Chondrocyte (in vitro differentiated cells): ENCODE results near the gene SPG11. TPM values are rescaled to one million over a fixed set of nuclear protein-coding genes. Genes with fewer than 3 reads are reported as not detected.

Experiments
- DNase-seq: peaks from one replicate; pipeline ENCODE4 v3.0.0; 2021; ENCODE audit warnings: mixed read lengths, low spot score
- H3K27ac Mint-ChIP-seq: one replicate; pipeline ENCODE4 v1.8.0; 2021; ENCODE audit warnings: mild to moderate bottlenecking, moderate library complexity, mixed read lengths; ENCODE audit not compliant: unreplicated experiment
- H3K27me3 Mint-ChIP-seq: 2 replicates; pipeline ENCODE4 v1.8.0; 2021; ENCODE audit warnings: low read depth, mixed read lengths
- H3K36me3 Mint-ChIP-seq: 2 replicates; pipeline ENCODE4 v1.8.0; 2021; ENCODE audit warnings: low read depth, mixed read lengths
- H3K4me1 Mint-ChIP-seq: 2 replicates; pipeline ENCODE4 v1.8.0; 2021; ENCODE audit warnings: low read depth, mild to moderate bottlenecking, mixed read lengths
- H3K4me3 Mint-ChIP-seq: one replicate; pipeline ENCODE4 v1.8.0; 2021; ENCODE audit warnings: mild to moderate bottlenecking, moderate library complexity, mixed read lengths; ENCODE audit not compliant: unreplicated experiment
- H3K9me3 Mint-ChIP-seq: 2 replicates; pipeline ENCODE4 v1.8.0; 2021; ENCODE audit warnings: low read depth, mixed read lengths
- long read RNA-seq: library from polyadenylated mRNA; stranded (forward); transcript quantifications from one replicate; pipeline ENCODE4 v2.0.0, GENCODE V29; 2021
- total RNA-seq: library from RNA; stranded (reverse); gene quantifications from 3 replicates; pipeline ENCODE4 v1.2.1, GENCODE V29; 2021
- TF ChIP-seq, protein P1 (sequence below): fragments of 200-600 bp; sonication (generic); IDR thresholded peaks from 2 replicates; pipeline ENCODE4 v1.5.0; 2021; ENCODE audit warnings: antibody characterized with exemption, mild to moderate bottlenecking, moderate library complexity

SPG11 gene
- total RNA-seq, result 41.2 to 58.5 TPM (median 45.4 TPM) in 3 replicates
- long read RNA-seq, full-length matches to known transcripts, result 6 of 12 reads
- long read RNA-seq, partial matches to known transcripts, result 3 of 12 reads
- long read RNA-seq, other reads (novel, unspliced or antisense), result 3 of 12 reads

GRCh38 chr15:44663410-44664308 lies at the start of gene SPG11:
Gene SPG11, minus strand, starts transcription at chr15:44663662. Its CDS starts 15 bp downstream, at chr15:44663647.
- H3K4me1 Mint-ChIP-seq, result peaks cover 19% of the 10 kb centered on the region
- peak within 1 kb of the TSS; percentile 96 for H3K4me3 Mint-ChIP-seq
- no peaks in the 10 kb centered on the region for H3K9me3 Mint-ChIP-seq
- peaks cover 4% of the 10 kb centered on the region for H3K36me3 Mint-ChIP-seq
- TF ChIP-seq, protein P1, sequence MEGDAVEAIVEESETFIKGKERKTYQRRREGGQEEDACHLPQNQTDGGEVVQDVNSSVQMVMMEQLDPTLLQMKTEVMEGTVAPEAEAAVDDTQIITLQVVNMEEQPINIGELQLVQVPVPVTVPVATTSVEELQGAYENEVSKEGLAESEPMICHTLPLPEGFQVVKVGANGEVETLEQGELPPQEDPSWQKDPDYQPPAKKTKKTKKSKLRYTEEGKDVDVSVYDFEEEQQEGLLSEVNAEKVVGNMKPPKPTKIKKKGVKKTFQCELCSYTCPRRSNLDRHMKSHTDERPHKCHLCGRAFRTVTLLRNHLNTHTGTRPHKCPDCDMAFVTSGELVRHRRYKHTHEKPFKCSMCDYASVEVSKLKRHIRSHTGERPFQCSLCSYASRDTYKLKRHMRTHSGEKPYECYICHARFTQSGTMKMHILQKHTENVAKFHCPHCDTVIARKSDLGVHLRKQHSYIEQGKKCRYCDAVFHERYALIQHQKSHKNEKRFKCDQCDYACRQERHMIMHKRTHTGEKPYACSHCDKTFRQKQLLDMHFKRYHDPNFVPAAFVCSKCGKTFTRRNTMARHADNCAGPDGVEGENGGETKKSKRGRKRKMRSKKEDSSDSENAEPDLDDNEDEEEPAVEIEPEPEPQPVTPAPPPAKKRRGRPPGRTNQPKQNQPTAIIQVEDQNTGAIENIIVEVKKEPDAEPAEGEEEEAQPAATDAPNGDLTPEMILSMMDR, result peak; percentile 95
- H3K27me3 Mint-ChIP-seq, result peaks cover 7% of the 10 kb centered on the region
- DNase-seq, result peak; percentile 98
- H3K27ac Mint-ChIP-seq, result peak within 1 kb of the TSS; percentile 90

- H3K4me3 Mint-ChIP-seq, result peak overlapping the region; percentile 99
- H3K36me3 Mint-ChIP-seq, result peaks cover 16% of the 10 kb centered on the region
- no peaks in the 10 kb centered on the region for H3K9me3 Mint-ChIP-seq
- TF ChIP-seq, protein P1, result no peak
- peaks cover 28% of the 10 kb centered on the region for H3K4me1 Mint-ChIP-seq
- DNase-seq, result no peak
- peak overlapping the region; percentile 99 for H3K27ac Mint-ChIP-seq
- no peaks in the 10 kb centered on the region for H3K27me3 Mint-ChIP-seq
These were observed 49.0 kb upstream of the SPG11 start for GRCh38 chr15:44712346-44713005.

- Mint-ChIP-seq H3K27ac (peak overlapping the region; percentile 99), H3K9me3 (no peaks in the 10 kb centered on the region), H3K27me3 (no peaks in the 10 kb centered on the region), H3K36me3 (peaks cover 14% of the 10 kb centered on the region), H3K4me3 (peak overlapping the region; percentile 99), H3K4me1 (peaks cover 28% of the 10 kb centered on the region)
- DNase-seq, result no peak
- TF ChIP-seq, protein P1, result no peak
These were observed 48.4 kb upstream of the SPG11 start for GRCh38 chr15:44711743-44712345.

- peak within 1 kb of the TSS; percentile 99 for H3K27ac Mint-ChIP-seq
- TF ChIP-seq, protein P1, result peak; percentile 8
- peak within 1 kb of the TSS; percentile 99 for H3K4me3 Mint-ChIP-seq
- peaks cover 28% of the 10 kb centered on the region for H3K4me1 Mint-ChIP-seq
- peak; percentile 96 for DNase-seq
- H3K9me3 Mint-ChIP-seq, result no peaks in the 10 kb centered on the region
- H3K36me3 Mint-ChIP-seq, result peaks cover 8% of the 10 kb centered on the region
- no peaks in the 10 kb centered on the region for H3K27me3 Mint-ChIP-seq
These were observed 47.8 kb upstream of the SPG11 start, which contains the start of the genes B2M and PATL2 for GRCh38 chr15:44711096-44711742. Gene B2M, plus strand, starts transcription at chr15:44711517. Its CDS starts 30 bp downstream, at chr15:44711547. Gene PATL2, minus strand, starts transcription at chr15:44711323. Its CDS starts 34,833 bp downstream, at chr15:44676490.
